ENCODE data around the gene PRDX5.

Gene PRDX5

DNA sequence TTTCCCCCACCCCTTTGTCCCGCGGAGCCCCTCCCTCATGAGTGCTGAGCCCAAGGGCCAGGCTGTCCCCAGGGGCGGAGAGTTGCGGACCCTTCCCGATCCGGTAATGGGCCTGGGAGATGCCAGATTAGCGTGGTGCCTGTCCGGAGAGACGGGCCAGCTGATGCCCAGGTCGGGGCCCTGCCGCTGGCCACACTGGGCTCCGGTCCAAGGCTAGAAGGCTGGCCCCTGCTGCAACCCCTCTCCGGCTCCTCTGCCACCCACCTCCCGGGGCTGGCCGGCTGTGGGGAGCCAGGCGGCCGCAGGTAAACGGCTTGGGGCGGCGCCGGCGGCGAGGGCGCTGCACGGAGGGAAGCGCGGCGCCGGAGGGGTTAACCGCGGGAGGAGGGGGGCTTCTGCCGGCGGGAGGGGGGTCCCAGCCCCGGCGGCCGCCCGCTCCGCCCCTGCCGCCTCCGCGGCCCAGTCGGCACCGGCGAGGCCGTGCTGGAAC is 26.6 kb upstream of the PRDX5 start, which contains the start of gene KCNK4:
Gene KCNK4, plus strand, starts transcription at position 41 of the 490 bp plus-strand sequence. CDS start 1,717 bp downstream, outside the sequence.
- H3K4me3 ChIP-seq: peak within 1 kb of the TSS; percentile 65
- DNase-seq (ENCODE audit: low spot score): no peak
- no peak for TF ChIP-seq CTCF (IDR thresholded peaks at IDR 0.05)
- no peak within 1 kb of the TSS for H3K27ac ChIP-seq

DNA sequence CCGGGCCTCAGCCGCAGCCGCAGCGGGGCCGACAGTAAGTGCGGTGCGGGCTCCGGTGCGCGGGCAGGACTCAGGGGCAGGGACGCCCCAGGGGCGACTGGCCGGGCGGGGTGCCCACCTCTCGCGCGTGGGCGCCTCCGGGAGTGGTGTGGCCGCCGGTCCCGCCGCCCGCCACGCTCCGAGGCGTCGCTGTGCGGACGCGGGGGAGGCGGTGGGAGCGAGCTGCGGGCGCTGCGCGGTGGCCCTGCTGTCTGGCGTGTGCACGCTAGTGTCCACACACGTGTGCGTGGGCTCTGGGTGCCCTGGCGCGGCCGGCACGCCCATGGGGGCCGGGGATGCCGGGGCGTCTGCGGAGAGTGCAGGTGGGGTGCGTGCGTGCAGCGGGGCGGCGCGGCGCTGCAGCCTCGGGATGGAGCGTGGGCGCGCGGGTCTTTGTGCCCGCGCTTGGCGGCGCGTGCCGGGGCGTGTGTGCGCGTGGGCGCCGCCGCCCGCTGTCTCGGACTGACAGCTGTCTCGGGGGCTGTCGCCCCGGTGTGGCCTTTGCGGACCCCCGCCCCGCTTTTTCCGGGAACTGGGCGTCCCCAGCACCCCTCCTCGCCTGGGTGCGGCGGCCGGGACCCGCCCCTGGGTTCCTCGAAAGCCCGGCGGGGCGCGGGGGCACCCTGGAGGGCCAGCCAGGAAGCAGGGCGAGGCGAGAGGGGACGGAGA is 26.0 kb upstream of the PRDX5 start:
- Histone ChIP-seq H3K4me3 (peak overlapping the region; percentile 65), H3K27ac (no peak overlapping the region)
- no peak for TF ChIP-seq CTCF (IDR thresholded peaks at IDR 0.05)
- DNase-seq (ENCODE audit: low spot score): no peak

DNA sequence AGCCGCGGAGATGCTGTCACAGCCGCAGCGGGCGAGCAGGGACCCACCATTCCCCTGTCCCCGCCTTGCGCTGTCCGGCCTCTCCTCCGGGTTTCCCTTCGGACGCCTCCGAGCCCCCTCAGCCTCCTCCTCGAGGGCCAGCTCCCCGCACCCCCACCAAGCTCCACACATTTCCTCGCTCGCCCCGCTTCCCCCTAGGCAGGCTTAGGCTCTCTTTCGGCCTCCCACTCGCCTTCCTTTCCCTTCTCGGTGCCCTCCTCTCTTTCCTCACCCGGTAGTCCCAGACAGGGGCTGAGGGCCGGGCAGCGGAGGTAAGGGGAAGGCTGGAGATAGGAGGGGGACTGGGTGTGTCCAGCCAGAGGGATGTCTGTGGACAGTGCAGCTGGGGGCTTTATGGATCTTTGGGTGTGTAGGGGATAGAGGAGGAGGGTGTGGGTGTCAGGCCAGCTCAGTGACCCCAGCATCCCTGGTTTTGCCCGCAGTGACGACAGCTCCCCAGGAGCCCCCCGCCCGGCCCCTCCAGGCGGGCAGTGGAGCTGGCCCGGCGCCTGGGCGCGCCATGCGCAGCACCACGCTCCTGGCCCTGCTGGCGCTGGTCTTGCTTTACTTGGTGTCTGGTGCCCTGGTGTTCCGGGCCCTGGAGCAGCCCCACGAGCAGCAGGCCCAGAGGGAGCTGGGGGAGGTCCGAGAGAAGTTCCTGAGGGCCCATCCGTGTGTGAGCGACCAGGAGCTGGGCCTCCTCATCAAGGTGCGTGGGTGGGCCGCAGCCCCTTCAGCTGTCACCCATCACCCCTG is 25.3 kb upstream of the PRDX5 start:
- H3K4me3 ChIP-seq: peak overlapping the region; percentile 65
- DNase-seq (ENCODE audit: low spot score): no peak
- H3K27ac ChIP-seq: no peak overlapping the region
- TF ChIP-seq CTCF (IDR thresholded peaks at IDR 0.05): no peak

DNA sequence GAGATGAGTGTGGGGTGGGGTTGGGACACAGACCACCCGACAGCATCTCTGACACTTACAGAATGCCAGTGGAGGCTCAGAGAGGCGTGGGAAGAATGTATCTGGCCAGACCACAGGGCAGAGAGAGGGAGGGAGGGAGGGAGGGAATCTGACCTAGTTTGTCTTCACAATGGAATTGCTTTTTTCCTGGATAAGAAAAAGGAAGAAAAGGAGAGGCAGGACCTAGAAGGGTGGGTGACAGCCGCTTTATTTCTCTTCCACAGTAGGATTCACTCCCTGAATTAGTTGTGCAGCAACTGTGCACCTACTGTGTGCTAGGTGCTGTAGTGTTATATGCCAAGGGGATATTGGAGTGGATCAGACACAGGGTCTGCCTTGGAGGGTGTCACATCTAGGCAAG is 23.1 kb upstream of the PRDX5 start:
- H3K27ac ChIP-seq: no peak overlapping the region
- H3K4me3 ChIP-seq: no peak overlapping the region
- DNase-seq (ENCODE audit: low spot score): no peak
- TF ChIP-seq CTCF (IDR thresholded peaks at IDR 0.05): no peak

- DNase-seq (ENCODE audit: low spot score): no peak
- Histone ChIP-seq H3K27ac (no peak overlapping the region), H3K4me3 (no peak overlapping the region)
- no peak for TF ChIP-seq CTCF (IDR thresholded peaks at IDR 0.05)
These were observed 22.2 kb upstream of the PRDX5 start for GRCh38 chr11:64295760-64296159.

DNA sequence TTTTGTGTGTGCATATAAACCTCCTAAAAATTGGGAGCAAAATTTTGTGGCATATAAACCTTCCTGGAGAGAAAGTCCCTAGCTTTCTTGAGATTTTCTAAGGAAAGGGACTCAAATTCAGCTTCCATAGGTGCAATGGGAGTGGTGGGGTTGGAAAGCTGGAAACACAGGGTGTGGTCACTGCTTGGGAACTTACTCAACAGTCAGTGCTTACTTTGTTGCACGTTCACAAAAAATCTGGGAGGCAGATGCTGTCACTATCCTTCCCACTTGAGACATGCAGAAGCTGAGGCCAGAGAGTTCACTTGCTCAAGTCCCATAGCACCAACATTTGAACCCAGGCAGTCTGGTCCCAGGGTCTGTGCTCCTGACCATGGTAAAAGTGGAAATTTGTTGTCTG is 21.7 kb upstream of the PRDX5 start:
- TF ChIP-seq CTCF (IDR thresholded peaks at IDR 0.05): no peak
- DNase-seq (ENCODE audit: low spot score): no peak
- H3K27ac ChIP-seq: no peak overlapping the region
- H3K4me3 ChIP-seq: no peak overlapping the region

Data from coronary artery (tissue), 2 donors.